Right forelimb (tissue), 1 donor: ENCODE data around the gene CDX2.
"Not testable (repeated sequence)": the region's sequence is repeated elsewhere in the genome, so short reads cannot be mapped to it uniquely, and the experiment has no call there.

Experiments used
- DNase-seq: peaks from one replicate; pipeline ENCODE4 v3.0.0-alpha.2; 2018

CDX2 gene, protein sequence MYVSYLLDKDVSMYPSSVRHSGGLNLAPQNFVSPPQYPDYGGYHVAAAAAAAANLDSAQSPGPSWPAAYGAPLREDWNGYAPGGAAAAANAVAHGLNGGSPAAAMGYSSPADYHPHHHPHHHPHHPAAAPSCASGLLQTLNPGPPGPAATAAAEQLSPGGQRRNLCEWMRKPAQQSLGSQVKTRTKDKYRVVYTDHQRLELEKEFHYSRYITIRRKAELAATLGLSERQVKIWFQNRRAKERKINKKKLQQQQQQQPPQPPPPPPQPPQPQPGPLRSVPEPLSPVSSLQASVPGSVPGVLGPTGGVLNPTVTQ

GRCh38 chr13:27969082-27969865 lies at the start of gene CDX2:
TSS of gene CDX2 (minus strand) at chr13:27969315. CDS start at chr13:27969006, 309 bp downstream.
- no peak for DNase-seq

GRCh38 chr13:28014301-28014700 lies 45.2 kb upstream of the CDX2 start:
- no peak for DNase-seq

GRCh38 chr13:28013482-28013881 lies 44.4 kb upstream of the CDX2 start:
- DNase-seq, result no peak

DNA sequence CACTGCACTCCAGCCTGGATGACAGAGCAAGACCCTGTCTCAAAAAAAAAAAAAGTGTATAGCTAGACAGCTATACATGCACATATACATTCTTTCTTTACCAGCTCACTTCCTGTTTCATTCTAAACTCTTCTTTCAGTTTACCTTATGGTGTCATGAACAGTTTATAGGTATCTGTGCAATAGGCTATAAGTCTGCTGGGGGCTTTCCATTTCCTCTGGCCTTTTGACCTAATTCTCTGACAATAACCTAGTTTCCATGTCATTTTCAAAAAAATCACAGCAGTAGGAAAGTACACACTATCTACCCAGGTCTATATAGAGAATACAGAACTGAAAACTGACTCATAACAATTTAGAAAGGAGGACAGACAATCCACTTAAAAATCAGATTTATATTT lies 43.8 kb upstream of the CDX2 start:
- DNase-seq, result no peak

GRCh38 chr13:28012383-28012782 lies 43.3 kb upstream of the CDX2 start:
- no peak for DNase-seq

DNA sequence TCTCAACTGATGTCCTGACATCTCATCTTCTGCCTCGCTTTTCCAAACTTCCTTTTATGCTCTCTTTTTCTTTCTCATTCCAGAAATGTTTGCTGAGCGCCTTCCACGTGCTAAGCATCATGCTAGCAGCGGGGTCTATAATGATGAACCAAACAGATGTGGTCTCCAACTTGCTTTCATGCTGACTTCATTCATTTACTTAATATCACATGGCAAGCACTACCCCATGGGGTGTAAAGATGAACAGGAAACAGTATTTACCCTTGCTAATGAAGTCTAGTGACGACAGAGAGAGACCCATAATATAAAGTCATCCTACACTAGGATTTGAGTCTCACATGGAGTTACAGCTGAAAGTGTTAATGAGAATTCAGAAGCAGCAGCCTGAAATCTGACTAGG lies 40.9 kb upstream of the CDX2 start:
- DNase-seq, result no peak

GRCh38 chr13:28005016-28005415 lies 35.9 kb upstream of the CDX2 start:
- DNase-seq, result not testable (repeated sequence)

GRCh38 chr13:28002886-28003698 lies 34.0 kb upstream of the CDX2 start:
- DNase-seq, result no peak

DNA sequence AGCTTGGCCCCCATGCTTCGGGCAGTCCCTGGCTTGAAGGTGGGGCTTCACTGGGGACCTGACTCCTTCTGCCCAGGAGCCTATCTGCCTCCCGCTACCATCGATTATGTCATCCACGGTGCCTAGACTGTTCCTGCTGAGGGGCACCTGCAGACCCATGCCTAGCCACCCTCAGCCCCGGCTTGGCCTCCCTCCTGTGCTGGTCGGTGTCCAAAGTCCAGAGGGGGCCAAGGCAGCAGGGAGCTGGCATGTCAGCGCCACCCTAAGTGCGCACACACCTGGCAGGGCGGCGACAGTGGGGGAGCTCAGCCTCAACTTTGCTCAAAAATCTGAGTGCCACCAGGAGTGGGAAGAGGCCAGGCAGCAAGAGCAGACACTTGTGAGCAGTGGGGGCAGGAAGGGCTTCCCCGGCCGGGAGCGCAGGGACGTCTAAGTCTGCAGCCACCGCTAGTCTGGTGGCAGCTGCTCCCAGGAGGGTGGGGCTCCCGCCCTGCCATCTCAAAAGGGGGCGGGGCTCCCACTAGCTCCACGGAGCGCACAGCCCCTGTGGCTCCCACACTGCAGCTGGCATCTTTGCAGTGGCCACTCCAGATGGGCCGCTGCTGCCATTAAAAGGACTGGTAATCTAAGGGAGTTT lies 32.8 kb upstream of the CDX2 start:
- DNase-seq, result no peak

- DNase-seq, result no peak
Measured at GRCh38 chr13:28001049-28001448, 31.9 kb upstream of the CDX2 start.

- no peak for DNase-seq
Measured at GRCh38 chr13:28000567-28000966, 31.5 kb upstream of the CDX2 start.

- no peak for DNase-seq
Measured at GRCh38 chr13:27997904-27998522, 28.9 kb upstream of the CDX2 start.

- no peak for DNase-seq
Measured at GRCh38 chr13:27991881-27992280, 22.8 kb upstream of the CDX2 start.

- no peak for DNase-seq
Measured at GRCh38 chr13:27988520-27988919, 19.4 kb upstream of the CDX2 start, which contains the start of gene URAD. TSS of gene URAD (minus strand) at chr13:27988693. CDS start at chr13:27988637, 56 bp downstream.

DNA sequence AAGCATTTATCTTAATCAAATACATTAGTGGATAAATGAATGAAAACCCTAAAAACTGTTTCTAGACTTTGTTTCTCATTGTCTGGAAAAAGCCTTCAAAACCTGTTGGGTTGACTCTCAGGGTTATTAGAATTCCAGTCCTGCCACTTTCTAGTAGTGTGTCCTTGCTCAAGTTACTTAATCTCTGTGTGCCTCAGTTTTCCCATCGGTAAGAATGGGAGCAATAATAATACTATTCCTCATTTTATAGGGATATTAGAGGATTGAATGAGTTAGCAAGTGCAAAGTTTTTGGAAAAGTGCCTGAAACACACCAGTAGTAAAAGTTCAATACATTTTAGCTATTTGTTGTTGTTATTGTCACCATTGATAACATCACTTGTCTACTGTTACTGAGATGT lies 16.5 kb upstream of the CDX2 start:
- DNase-seq, result no peak

DNA sequence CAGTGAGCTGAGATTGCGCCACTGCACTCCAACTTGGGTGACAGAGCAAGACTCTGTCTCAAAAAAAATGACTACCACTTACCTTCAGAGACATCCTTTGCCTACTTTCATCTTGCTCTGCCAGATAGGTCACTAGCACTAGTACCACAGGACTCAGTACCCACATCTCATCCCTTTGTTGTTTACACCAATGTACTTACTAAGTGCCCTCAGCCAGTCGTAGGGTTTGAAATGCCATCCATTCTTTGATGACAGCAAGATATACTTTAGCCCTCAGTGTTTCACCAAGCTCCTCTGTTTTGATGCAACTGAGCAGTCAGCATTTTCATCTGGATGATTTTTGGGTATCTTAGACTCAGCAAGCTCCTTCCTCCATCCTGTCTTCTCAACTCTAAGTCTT lies 13.2 kb upstream of the CDX2 start:
- DNase-seq, result no peak

DNA sequence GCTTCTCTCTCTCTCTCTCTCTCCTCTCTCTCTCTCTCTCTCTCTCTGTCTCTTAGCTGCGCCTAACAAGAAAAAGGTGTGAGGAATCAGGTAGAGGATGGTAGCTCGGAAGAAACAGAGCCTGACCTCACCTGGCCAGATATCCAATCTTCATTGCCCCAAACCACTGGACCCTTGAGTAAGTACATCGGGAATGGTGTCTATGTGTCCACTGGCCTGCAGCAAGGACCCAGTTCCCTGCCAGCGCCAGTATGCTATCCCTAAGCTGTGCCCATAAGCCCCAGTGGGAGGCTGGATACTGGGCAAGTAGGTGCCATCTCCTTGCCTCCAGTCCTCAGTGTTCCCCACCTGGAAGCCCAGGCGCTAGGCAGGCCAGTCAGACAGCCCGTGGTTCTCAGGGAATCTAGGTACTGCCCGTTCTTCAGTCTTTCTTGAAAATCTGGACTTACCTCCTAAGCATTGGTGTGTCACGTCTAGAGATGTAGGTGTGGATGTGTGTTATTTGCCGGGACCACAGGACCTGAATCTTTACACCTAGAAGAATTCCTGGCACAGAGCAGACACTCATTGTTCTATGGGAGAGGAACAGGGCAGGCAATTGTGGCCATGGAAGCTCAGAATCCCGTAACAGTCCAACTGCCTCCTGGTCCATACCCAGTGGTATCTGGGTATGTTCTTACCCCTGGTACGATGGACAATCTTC lies 12.0 kb upstream of the CDX2 start:
- DNase-seq, result no peak

- DNase-seq, result no peak
Measured at GRCh38 chr13:27980280-27980998, 11.3 kb upstream of the CDX2 start.

DNA sequence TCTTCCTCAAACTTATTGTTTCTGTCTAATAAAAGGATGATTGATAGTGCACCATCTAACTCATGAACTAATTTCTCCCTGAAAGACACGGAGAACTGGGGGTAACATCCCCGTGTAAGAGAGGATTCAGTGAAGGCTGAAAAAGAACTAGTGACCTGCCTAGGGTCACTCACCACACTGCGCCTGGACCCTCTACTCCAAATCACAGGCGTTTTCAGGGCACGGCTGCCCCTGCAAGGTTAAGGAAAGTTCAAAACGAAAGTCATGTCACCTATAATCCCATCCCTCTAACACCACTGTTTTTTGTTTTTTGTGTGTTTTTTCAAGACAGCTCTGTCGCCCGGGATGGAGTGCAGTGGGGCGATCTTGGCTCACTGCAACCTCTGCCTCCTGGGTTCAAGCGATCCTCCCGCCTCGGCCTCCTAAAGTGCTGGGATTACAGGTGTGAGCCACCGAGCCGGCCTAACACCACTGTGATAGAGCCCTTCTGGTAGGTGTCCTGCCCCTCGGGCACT lies 10.7 kb upstream of the CDX2 start:
- no peak for DNase-seq

DNA sequence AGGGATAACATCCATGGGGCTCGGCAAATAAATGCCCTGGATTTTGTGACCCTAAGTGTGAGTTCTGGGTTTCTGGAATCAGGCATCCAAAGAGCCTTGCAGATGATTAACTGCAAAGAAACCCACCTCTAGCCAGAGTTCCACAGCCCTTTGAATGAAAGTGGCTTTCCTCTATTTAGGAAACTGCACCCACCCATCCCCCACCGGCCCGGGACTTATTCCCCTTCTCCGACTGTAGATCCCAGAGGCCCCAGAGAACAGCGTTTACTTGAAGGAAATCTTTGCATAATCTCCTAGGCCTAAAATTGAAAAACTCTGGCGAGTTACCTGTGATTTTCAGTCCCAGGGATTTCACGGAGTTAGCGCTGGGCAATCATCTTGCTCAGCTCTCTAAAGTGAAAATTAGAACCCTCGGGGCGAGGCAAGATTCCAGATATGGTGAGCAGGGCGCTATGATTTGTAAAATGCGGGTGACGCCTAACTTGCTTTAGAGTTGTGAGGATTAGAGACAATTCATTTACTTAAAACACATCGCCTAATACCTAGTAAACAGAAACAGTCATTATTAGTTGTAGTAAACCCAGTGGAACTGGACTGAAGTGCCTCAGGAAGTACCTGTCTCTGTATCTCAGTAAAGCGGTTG lies 10.0 kb upstream of the CDX2 start:
- no peak for DNase-seq
